ENCODE results near the gene ARAP2. TPM values are rescaled to one million over a fixed set of nuclear protein-coding genes. Genes with fewer than 3 reads are reported as not detected.

Gene ARAP2
- total RNA-seq, 1 experiment from 2014 or later = 12.0 TPM

DNA sequence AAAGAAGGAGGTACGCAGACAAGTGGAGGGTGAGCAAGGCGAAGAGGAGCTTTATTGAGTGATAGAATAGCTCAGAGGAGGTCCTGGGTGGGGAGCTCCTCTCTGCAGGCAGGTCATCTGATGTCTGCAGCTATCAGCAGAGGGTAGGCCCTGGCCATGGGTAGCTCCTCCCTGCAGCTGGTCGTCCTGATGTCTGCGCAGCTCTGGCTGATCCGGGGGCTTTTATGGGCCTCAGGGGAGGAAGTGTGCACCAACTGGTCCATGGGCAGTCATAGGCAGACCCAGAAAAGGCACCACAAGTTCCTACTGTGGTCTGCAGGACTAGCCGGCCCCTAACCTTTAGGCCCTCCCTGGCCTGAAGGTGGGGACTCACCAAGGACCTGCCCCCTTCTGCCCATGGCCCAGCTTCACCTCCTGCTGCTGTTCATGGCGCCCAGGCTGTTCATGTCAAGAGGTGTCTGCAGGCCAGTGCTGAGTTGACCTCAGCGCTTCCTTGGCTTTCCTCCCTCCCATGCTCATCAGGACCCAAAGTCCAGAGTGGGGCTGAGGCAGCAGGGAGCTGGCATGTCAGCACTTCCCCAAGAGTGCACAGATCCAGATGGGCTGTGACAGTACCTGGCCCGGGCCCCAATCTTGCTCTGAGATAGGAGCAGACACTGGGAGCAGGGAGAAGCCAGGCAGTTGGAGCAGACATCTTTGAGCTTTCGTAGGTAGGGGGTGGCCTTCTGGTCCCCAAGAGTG lies 46.1 kb downstream of the ARAP2 start:
- BruUV-seq (replicated peaks) = no TSS peak
- no peak overlapping the region for H3K4me3 Mint-ChIP-seq (ENCODE audit: unreplicated experiment)

DNA sequence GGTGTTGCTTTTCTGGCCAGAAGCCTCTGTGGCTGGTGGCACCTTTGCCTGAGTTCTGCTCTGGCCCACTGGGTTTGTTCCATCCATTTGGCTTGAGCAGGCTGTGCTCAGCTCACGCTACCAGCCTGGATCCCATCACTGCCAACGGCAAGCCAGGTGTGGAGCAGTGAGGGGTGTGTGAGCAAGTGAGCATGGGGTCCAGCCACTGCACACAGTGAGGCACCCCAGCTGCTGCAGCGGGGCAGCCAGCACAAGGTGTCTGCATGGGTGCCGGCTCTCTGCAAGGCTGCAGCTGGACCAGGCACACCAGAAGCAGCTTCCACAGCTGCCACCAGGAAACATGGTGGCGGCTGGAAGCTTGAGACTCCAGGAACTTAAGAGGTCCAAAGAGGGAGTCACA lies 46.8 kb downstream of the ARAP2 start:
- peaks cover 6% of the 10 kb centered on the region for H3K4me1 Mint-ChIP-seq (ENCODE audit: insufficient read depth, unreplicated experiment)
- BruUV-seq (replicated peaks) = no TSS peak
- no peaks in the 10 kb centered on the region for H3K27me3 Mint-ChIP-seq (ENCODE audit: insufficient read depth, unreplicated experiment)
- TF ChIP-seq CTCF (IDR thresholded peaks at IDR 0.05; ENCODE audit: unreplicated experiment) = no peak
- intact Hi-C loops (cut with micrococcal nuclease) = no loop called here
- ChIA-PET CTCF (interaction anchor here (0.6 kb wide), 1 partner anchor 1338 kb away, joined by 4 read pairs; no protein-coding TSS in a partner anchor), POLR2A (no interaction called here)
- no peak overlapping the region for H3K27ac Mint-ChIP-seq (ENCODE audit: low read depth, unreplicated experiment)
- no peaks in the 10 kb centered on the region for H3K9me3 Mint-ChIP-seq (ENCODE audit: unreplicated experiment)
- H3K4me3 Mint-ChIP-seq (ENCODE audit: unreplicated experiment) = no peak overlapping the region
- DNase-seq (ENCODE audit: unreplicated experiment) = no peak
- H3K36me3 Mint-ChIP-seq (ENCODE audit: insufficient read depth, unreplicated experiment) = no peaks in the 10 kb centered on the region

More for the DNA sequence above, 46.1 kb downstream of the ARAP2 start:
- Mint-ChIP-seq H3K36me3 (ENCODE audit: insufficient read depth, unreplicated experiment) (no peaks in the 10 kb centered on the region), H3K9me3 (ENCODE audit: unreplicated experiment) (no peaks in the 10 kb centered on the region), H3K4me1 (ENCODE audit: insufficient read depth, unreplicated experiment) (peaks cover 6% of the 10 kb centered on the region), H3K27ac (ENCODE audit: low read depth, unreplicated experiment) (no peak overlapping the region), H3K27me3 (ENCODE audit: insufficient read depth, unreplicated experiment) (no peaks in the 10 kb centered on the region)
- TF ChIP-seq CTCF (IDR thresholded peaks at IDR 0.05; ENCODE audit: unreplicated experiment) = no peak
- intact Hi-C loops (cut with micrococcal nuclease) = no loop called here
- ChIA-PET POLR2A (interaction anchor here (0.6 kb wide), 1 partner anchor 152 kb away, joined by 3 read pairs; no protein-coding TSS in a partner anchor), CTCF (interaction anchor here (0.6 to 1.1 kb wide), 2 partner anchors 15 to 1339 kb away, joined by 3 to 4 read pairs; no protein-coding TSS in a partner anchor)
- no peak for DNase-seq (ENCODE audit: unreplicated experiment)

- TF ChIP-seq CTCF (IDR thresholded peaks at IDR 0.05; ENCODE audit: unreplicated experiment) = no peak
- ChIA-PET CTCF (interaction anchor here (1.1 kb wide), 1 partner anchor 203 kb away, joined by 3 read pairs; no protein-coding TSS in a partner anchor), POLR2A (no interaction called here)
- H3K9me3 Mint-ChIP-seq (ENCODE audit: unreplicated experiment) = no peaks in the 10 kb centered on the region
- H3K4me3 Mint-ChIP-seq (ENCODE audit: unreplicated experiment) = no peak overlapping the region
- intact Hi-C loops (cut with micrococcal nuclease) = no loop called here
- H3K4me1 Mint-ChIP-seq (ENCODE audit: insufficient read depth, unreplicated experiment) = peaks cover 6% of the 10 kb centered on the region
- H3K27ac Mint-ChIP-seq (ENCODE audit: low read depth, unreplicated experiment) = no peak overlapping the region
- peak; percentile 14 for DNase-seq (ENCODE audit: unreplicated experiment)
- no TSS peak for BruUV-seq (replicated peaks)
- H3K36me3 Mint-ChIP-seq (ENCODE audit: insufficient read depth, unreplicated experiment) = no peaks in the 10 kb centered on the region
- H3K27me3 Mint-ChIP-seq (ENCODE audit: insufficient read depth, unreplicated experiment) = no peaks in the 10 kb centered on the region
Measured at GRCh38 chr4:36196145-36196913, 48.0 kb downstream of the ARAP2 start.

- BruUV-seq (replicated peaks) = no TSS peak
- Mint-ChIP-seq H3K4me3 (ENCODE audit: unreplicated experiment) (no peak overlapping the region), H3K27ac (ENCODE audit: low read depth, unreplicated experiment) (no peak overlapping the region), H3K27me3 (ENCODE audit: insufficient read depth, unreplicated experiment) (no peaks in the 10 kb centered on the region), H3K9me3 (ENCODE audit: unreplicated experiment) (no peaks in the 10 kb centered on the region), H3K36me3 (ENCODE audit: insufficient read depth, unreplicated experiment) (no peaks in the 10 kb centered on the region), H3K4me1 (ENCODE audit: insufficient read depth, unreplicated experiment) (peaks cover 6% of the 10 kb centered on the region)
- intact Hi-C loops (cut with micrococcal nuclease) = no loop called here
- POLR2A ChIA-PET = no interaction called here
- CTCF ChIA-PET = no interaction called here
- TF ChIP-seq CTCF (IDR thresholded peaks at IDR 0.05; ENCODE audit: unreplicated experiment) = no peak
- DNase-seq (ENCODE audit: unreplicated experiment) = no peak
Measured at GRCh38 chr4:36192922-36193321, 51.4 kb downstream of the ARAP2 start.

Measured in MCF 10A (cell line).